Endothelial cell of umbilical vein (primary cell): ENCODE measurements around the gene TEAD3. TPM values are rescaled to one million over a fixed set of nuclear protein-coding genes. Genes with fewer than 3 reads are reported as not detected.

Experiments
- BruUV-seq: library from RNA; stranded (reverse); fragments of 400-500 nt; replicated peaks from 2 replicates; lab custom pipeline; 2021; lab: Mats Ljungman, UMichigan
- CTCF ChIA-PET: fragments of 300-600, 350-600 bp; sonication (Branson Sonifier 250); formaldehyde crosslinking; loops from one replicate; lab custom pipeline; 2021; ENCODE audit warnings: antibody characterized with exemption, inconsistent platforms; lab: Charles Lee
- POLR2A ChIA-PET: fragments of 300-600, 350-600 bp; sonication (Branson Sonifier 250); formaldehyde crosslinking; loops from one replicate; lab custom pipeline; 2021; ENCODE audit warnings: antibody characterized with exemption, inconsistent platforms; lab: Charles Lee
- DNase-seq: peaks from one replicate; pipeline ENCODE4 v3.0.0-alpha.2; 2011; ENCODE audit warnings: low read depth, low spot score
- FAIRE-seq: peaks from 2 replicates; lab custom pipeline; 2011; peaks lifted over from hg19 to GRCh38; lab: Jason Lieb, UNC
- H2AFZ ChIP-seq: 2 replicates; pipeline ENCODE4 v1.6.0; 2012; ENCODE audit warnings: low read depth, low read length, control low read depth, inconsistent platforms
- H3K27ac ChIP-seq: 2 replicates; pipeline ENCODE4 v1.5.1; 2011; ENCODE audit warnings: low read depth, mild to moderate bottlenecking, control low read depth, low read length, moderate library complexity; ENCODE audit not compliant: insufficient read depth
- H3K27me3 ChIP-seq, 2 experiments: 2 replicates each; pipeline versions ENCODE4 v1.6.0 to v1.6.1; 2011; ENCODE audit warnings: low read length in 2 of 2, mixed read lengths in 1 of 2; ENCODE audit not compliant: control insufficient read depth in 2 of 2, insufficient read depth in 2 of 2
- H3K36me3 ChIP-seq, 2 experiments: 2 replicates in 1 of 2; 3 replicates in 1 of 2; pipeline ENCODE4 v1.5.1; 2011; ENCODE audit warnings: low read length in 2 of 2, mild to moderate bottlenecking in 1 of 2, moderate library complexity in 1 of 2; ENCODE audit not compliant: control insufficient read depth in 2 of 2, insufficient read depth in 2 of 2; ENCODE audit errors: extremely low read depth in 1 of 2
- H3K4me1 ChIP-seq: 3 replicates; pipeline ENCODE4 v1.5.1; 2011; ENCODE audit warnings: mild to moderate bottlenecking, low read length; ENCODE audit not compliant: control insufficient read depth, insufficient read depth; ENCODE audit errors: extremely low read depth
- H3K4me2 ChIP-seq: 2 replicates; pipeline ENCODE4 v1.6.1; 2011; ENCODE audit warnings: low read length, control low read depth, mixed read lengths; ENCODE audit not compliant: insufficient read depth
- H3K4me3 ChIP-seq, 3 experiments: fragments of 200-600 bp in 1 of 3; sonication (generic), shearing (Covaris generic) in 1 of 3; replicated peaks in 1 of 3; 2 replicates each; pipeline ENCODE4 v1.5.1; 2011 to 2016; ENCODE audit warnings: control low read depth in 3 of 3, low read length in 3 of 3, mild to moderate bottlenecking in 2 of 3, inconsistent platforms in 1 of 3, low read depth in 1 of 3, moderate library complexity in 1 of 3; ENCODE audit not compliant: insufficient read depth in 1 of 3
- H3K79me2 ChIP-seq: 2 replicates; pipeline ENCODE4 v1.6.0; 2012; ENCODE audit warnings: low read length, inconsistent platforms; ENCODE audit not compliant: control insufficient read depth, insufficient read depth
- H3K9ac ChIP-seq: replicated peaks from 2 replicates; pipeline ENCODE3; 2011; ENCODE audit warnings: low read length, control low read depth; ENCODE audit not compliant: insufficient read depth; ENCODE audit errors: extremely low read depth
- H3K9me1 ChIP-seq: replicated peaks from 3 replicates; pipeline ENCODE4 v1.6.0; 2011; ENCODE audit warnings: mild to moderate bottlenecking, low read length; ENCODE audit not compliant: control insufficient read depth, insufficient read depth; ENCODE audit errors: extremely low read depth
- H3K9me3 ChIP-seq: replicated peaks from 2 replicates; pipeline ENCODE4 v1.5.1; 2012; ENCODE audit warnings: low read length, inconsistent platforms; ENCODE audit not compliant: control insufficient read depth, insufficient read depth
- H4K20me1 ChIP-seq: replicated peaks from 2 replicates; pipeline ENCODE3; 2011; ENCODE audit warnings: mild to moderate bottlenecking, low read length; ENCODE audit not compliant: control insufficient read depth, insufficient read depth; ENCODE audit errors: extremely low read depth
- EZH2 ChIP-seq: IDR thresholded peaks from 2 replicates; pipeline ENCODE4 v1.6.1; 2012; ENCODE audit warnings: borderline replicate concordance, low read depth, mild to moderate bottlenecking, moderate library complexity, low read length, inconsistent platforms; ENCODE audit not compliant: severe bottlenecking
- FOS ChIP-seq: IDR thresholded peaks from 2 replicates; pipeline ENCODE4 v1.6.1; 2011; ENCODE audit warnings: mild to moderate bottlenecking, low read length, moderate library complexity, borderline replicate concordance; ENCODE audit not compliant: insufficient read depth
- GATA2 ChIP-seq: IDR thresholded peaks from 2 replicates; pipeline ENCODE4 v1.7.0; 2011; ENCODE audit warnings: low read depth, mild to moderate bottlenecking, moderate library complexity, mixed read lengths, low read length; ENCODE audit not compliant: insufficient read length, insufficient read depth
- JUN ChIP-seq: IDR thresholded peaks from 2 replicates; pipeline ENCODE4 v1.6.1; 2011; ENCODE audit warnings: borderline replicate concordance, low read depth; ENCODE audit not compliant: insufficient read length, insufficient read depth
- POLR2A ChIP-seq: IDR thresholded peaks from 2 replicates; pipeline ENCODE4 v1.6.1; 2012; ENCODE audit warnings: low read depth, mild to moderate bottlenecking, control low read depth, low read length
- POLR2AphosphoS5 ChIP-seq: IDR thresholded peaks from 2 replicates; pipeline ENCODE4 v1.6.1; 2012; ENCODE audit warnings: low read depth, mild to moderate bottlenecking, control low read depth, low read length, moderate library complexity; ENCODE audit not compliant: insufficient read depth
- dilution Hi-C: fragments of 300-500 bp; cut with MboI; formaldehyde crosslinking; loops from one replicate; pipeline ENCODE4 v1.15.0; 2019; ENCODE audit warnings: low sequenced_read_pairs; ENCODE audit not compliant: extremely low pct_ligation_motif_present
- intact Hi-C: fragments of 100-400 bp; cut with micrococcal nuclease; formaldehyde crosslinking; loops from one replicate; pipeline ENCODE4 v1.10.0; 2022
- polyA plus RNA-seq, 4 experiments: library from polyadenylated mRNA; depleted of rRNA in 3 of 4; stranded (reverse) in 3 of 4; unstranded in 1 of 4; fragments of >200 nt; gene quantifications; 2 replicates each; pipeline versions ENCODE4 v1.2.1 to v1.2.3, GENCODE V29; 2011 to 2012; ENCODE audit warnings: missing spikeins in 1 of 4
- total RNA-seq: library from RNA; stranded (reverse); gene quantifications from 2 replicates; pipeline ENCODE4 v1.2.3, GENCODE V29; 2021
- TF ChIP-seq, protein P1 (sequence below), 2 donors: IDR thresholded peaks; 1 replicate in 1 of 2; 2 replicates in 1 of 2; pipeline ENCODE4 v1.5.1; 2011; ENCODE audit warnings: low read length in 2 of 2, mild to moderate bottlenecking in 2 of 2, moderate library complexity in 2 of 2, control low read depth in 1 of 2, inconsistent platforms in 1 of 2, low read depth in 1 of 2; ENCODE audit not compliant: insufficient read depth in 1 of 2; ENCODE audit errors: extremely low read depth in 1 of 2
- TF ChIP-seq, protein P2 (sequence below): IDR thresholded peaks from 2 replicates; pipeline ENCODE4 v1.6.1; 2011; ENCODE audit not compliant: insufficient read depth, insufficient read length

Gene TEAD3
- total and polyA plus RNA-seq, 2 donors (not counting 3 experiments of a cell fraction or from before 2014, with no cell fraction given) = 1.1 to 1.6 TPM

DNA sequence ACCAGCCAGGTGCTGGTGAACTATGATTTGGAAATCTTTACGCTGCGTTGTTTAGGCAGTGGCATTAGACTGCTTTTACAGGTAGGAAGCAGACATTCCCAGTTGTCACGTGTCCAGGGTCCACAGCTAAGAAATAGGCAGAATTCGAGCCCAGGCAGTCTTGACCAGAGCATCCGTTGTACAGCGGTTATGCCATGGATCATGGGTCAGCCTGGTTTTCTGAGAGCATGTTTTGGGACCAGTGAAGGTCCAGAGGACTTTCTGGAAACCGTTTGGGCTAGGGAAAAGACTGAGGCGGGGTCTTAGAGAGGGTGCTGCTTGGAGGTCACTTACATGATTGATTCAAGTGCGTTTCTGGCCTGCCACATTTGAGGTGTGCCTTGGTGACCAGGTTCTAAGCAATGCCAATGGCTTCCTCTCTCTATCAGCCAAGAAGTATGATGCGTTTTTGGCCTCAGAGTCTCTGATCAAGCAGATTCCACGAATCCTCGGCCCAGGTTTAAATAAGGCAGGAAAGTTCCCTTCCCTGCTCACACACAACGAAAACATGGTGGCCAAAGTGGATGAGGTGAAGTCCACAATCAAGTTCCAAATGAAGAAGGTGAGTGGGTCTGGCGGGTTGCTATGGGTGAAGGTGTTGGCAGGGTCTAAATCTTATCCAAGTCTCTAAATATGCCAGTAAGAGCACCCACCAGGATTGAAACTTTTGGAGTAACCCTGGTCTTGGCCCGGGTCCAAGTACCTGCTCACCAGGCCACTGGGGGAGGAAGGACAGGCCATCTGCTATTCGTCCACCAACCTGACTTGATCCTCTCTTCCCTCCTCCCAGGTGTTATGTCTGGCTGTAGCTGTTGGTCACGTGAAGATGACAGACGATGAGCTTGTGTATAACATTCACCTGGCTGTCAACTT is 26.9 kb downstream of the TEAD3 start:
- FAIRE-seq (peak; percentile 43), DNase-seq (peak; percentile 22)
- ChIA-PET POLR2A (no interaction called here), CTCF (interaction anchor here (1.2 to 2.8 kb wide), 2 partner anchors 11 to 128 kb away, joined by 3 to 26 read pairs; partner anchors contain the start of gene PPARD)
- intact Hi-C loops (loop anchor here (2.0 kb wide), 1 partner anchor 23 kb away; no protein-coding TSS in a partner anchor), dilution Hi-C loops (no loop called here)
- peak overlapping the region; percentile 69 to 95 (median 92) for H3K4me3 ChIP-seq
- no peaks in the 10 kb centered on the region for H3K9me3 ChIP-seq
- no peaks in the 10 kb centered on the region for H3K27me3 ChIP-seq
- peaks cover 10 to 13% of the 10 kb centered on the region in 2 experiments for H3K36me3 ChIP-seq
- peaks cover 12% of the 10 kb centered on the region for H4K20me1 ChIP-seq
- H3K4me1 ChIP-seq = peaks cover 26% of the 10 kb centered on the region
- H3K27ac ChIP-seq = peak overlapping the region; percentile 76
- peak overlapping the region; percentile 94 for H3K9ac ChIP-seq
- TF ChIP-seq FOS (no peak), EZH2 (no peak), JUN (no peak), GATA2 (no peak), POLR2AphosphoS5 (peak; percentile 16), POLR2A (no peak)
- TF ChIP-seq, protein P1, sequence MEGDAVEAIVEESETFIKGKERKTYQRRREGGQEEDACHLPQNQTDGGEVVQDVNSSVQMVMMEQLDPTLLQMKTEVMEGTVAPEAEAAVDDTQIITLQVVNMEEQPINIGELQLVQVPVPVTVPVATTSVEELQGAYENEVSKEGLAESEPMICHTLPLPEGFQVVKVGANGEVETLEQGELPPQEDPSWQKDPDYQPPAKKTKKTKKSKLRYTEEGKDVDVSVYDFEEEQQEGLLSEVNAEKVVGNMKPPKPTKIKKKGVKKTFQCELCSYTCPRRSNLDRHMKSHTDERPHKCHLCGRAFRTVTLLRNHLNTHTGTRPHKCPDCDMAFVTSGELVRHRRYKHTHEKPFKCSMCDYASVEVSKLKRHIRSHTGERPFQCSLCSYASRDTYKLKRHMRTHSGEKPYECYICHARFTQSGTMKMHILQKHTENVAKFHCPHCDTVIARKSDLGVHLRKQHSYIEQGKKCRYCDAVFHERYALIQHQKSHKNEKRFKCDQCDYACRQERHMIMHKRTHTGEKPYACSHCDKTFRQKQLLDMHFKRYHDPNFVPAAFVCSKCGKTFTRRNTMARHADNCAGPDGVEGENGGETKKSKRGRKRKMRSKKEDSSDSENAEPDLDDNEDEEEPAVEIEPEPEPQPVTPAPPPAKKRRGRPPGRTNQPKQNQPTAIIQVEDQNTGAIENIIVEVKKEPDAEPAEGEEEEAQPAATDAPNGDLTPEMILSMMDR (IDR thresholded peaks at IDR 0.05; ENCODE audit: extremely low read depth in 1 of 2, insufficient read depth in 1 of 2, low read depth in 1 of 2, low read length in 2 of 2) = no peak
- TF ChIP-seq, protein P2, sequence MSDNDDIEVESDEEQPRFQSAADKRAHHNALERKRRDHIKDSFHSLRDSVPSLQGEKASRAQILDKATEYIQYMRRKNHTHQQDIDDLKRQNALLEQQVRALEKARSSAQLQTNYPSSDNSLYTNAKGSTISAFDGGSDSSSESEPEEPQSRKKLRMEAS = no peak
- no peaks in the 10 kb centered on the region for H3K9me1 ChIP-seq
- no TSS peak for BruUV-seq
- H2AFZ ChIP-seq = no peak overlapping the region
- H3K4me2 ChIP-seq = peak overlapping the region; percentile 96
- H3K79me2 ChIP-seq = peaks cover 33% of the 10 kb centered on the region
